ENCODE results near the gene RPS6KA5. TPM values are rescaled to one million over a fixed set of nuclear protein-coding genes. Genes with fewer than 3 reads are reported as not detected.

Gene RPS6KA5
- total RNA-seq, 2 donors from 2014 or later, result 3.3 to 5.1 TPM

GRCh38 chr14:90851327-90852036, 209.0 kb downstream of the RPS6KA5 start:
- H3K36me3 ChIP-seq (ENCODE audit: control insufficient read depth, insufficient read depth, low read length), result no peaks in the 10 kb centered on the region
- Mint-ChIP-seq H3K4me3 (no peak overlapping the region), H3K9me3 (no peaks in the 10 kb centered on the region), H3K27me3 (ENCODE audit: insufficient read depth) (no peaks in the 10 kb centered on the region), H3K36me3 (ENCODE audit: low read depth) (no peaks in the 10 kb centered on the region), H3K27ac (no peak overlapping the region), H3K4me1 (peaks cover 2% of the 10 kb centered on the region)
- H3K27me3 ChIP-seq (ENCODE audit: control insufficient read depth, insufficient read depth, low read length, poor library complexity, severe bottlenecking), result no peaks in the 10 kb centered on the region
- no peak overlapping the region for H3K4me3 ChIP-seq (ENCODE audit: low read length)
- no peaks in the 10 kb centered on the region for H3K4me1 ChIP-seq (ENCODE audit: control insufficient read depth, insufficient read depth, low read length)
- H3K9ac ChIP-seq (ENCODE audit: extremely low read depth, low read length, poor library complexity, severe bottlenecking), result no peak overlapping the region
- no peaks in the 10 kb centered on the region for H3K9me3 ChIP-seq (ENCODE audit: control insufficient read depth, low read length)
- H3K27ac ChIP-seq (ENCODE audit: low read depth, low read length), result no peak overlapping the region
- 96 to 100% methylated on average over 1 to 5 of the region's 5 CpGs for WGBS, 2 experiments (ENCODE audit: insufficient coverage in 1 of 2, insufficient read length in 1 of 2)
- no peak for DNase-seq
- no peak for TF ChIP-seq CTCF (conservative IDR thresholded peaks at IDR 0.05)

GRCh38 chr14:90850487-90850886, 210.0 kb downstream of the RPS6KA5 start:
- Histone ChIP-seq H3K36me3 (ENCODE audit: control insufficient read depth, insufficient read depth, low read length) (no peaks in the 10 kb centered on the region), H3K9ac (ENCODE audit: extremely low read depth, low read length, poor library complexity, severe bottlenecking) (no peak overlapping the region), H3K4me3 (ENCODE audit: low read length) (no peak overlapping the region), H3K4me1 (ENCODE audit: control insufficient read depth, insufficient read depth, low read length) (no peaks in the 10 kb centered on the region), H3K27me3 (ENCODE audit: control insufficient read depth, insufficient read depth, low read length, poor library complexity, severe bottlenecking) (no peaks in the 10 kb centered on the region), H3K9me3 (ENCODE audit: control insufficient read depth, low read length) (no peaks in the 10 kb centered on the region), H3K27ac (ENCODE audit: low read depth, low read length) (no peak overlapping the region)
- no peaks in the 10 kb centered on the region for H3K27me3 Mint-ChIP-seq (ENCODE audit: insufficient read depth)
- 72 to 79% methylated on average over 3 of the region's 3 CpGs for WGBS, 2 experiments (ENCODE audit: insufficient coverage in 1 of 2, insufficient read length in 1 of 2)
- H3K4me3 Mint-ChIP-seq, result no peak overlapping the region
- no peak for TF ChIP-seq CTCF (conservative IDR thresholded peaks at IDR 0.05)
- peak overlapping the region; percentile 92 for H3K27ac Mint-ChIP-seq
- no peaks in the 10 kb centered on the region for H3K36me3 Mint-ChIP-seq (ENCODE audit: low read depth)
- no peaks in the 10 kb centered on the region for H3K9me3 Mint-ChIP-seq
- DNase-seq, result peak; percentile 64
- H3K4me1 Mint-ChIP-seq, result peaks cover 2% of the 10 kb centered on the region

GRCh38 chr14:90849787-90850444, 210.5 kb downstream of the RPS6KA5 start:
- WGBS, 2 experiments (ENCODE audit: insufficient coverage in 1 of 2, insufficient read length in 1 of 2), result 85 to 100% methylated on average over 4 to 7 of the region's 7 CpGs
- Histone ChIP-seq H3K9ac (ENCODE audit: extremely low read depth, low read length, poor library complexity, severe bottlenecking) (no peak overlapping the region), H3K36me3 (ENCODE audit: control insufficient read depth, insufficient read depth, low read length) (no peaks in the 10 kb centered on the region), H3K9me3 (ENCODE audit: control insufficient read depth, low read length) (no peaks in the 10 kb centered on the region), H3K4me1 (ENCODE audit: control insufficient read depth, insufficient read depth, low read length) (no peaks in the 10 kb centered on the region), H3K27ac (ENCODE audit: low read depth, low read length) (no peak overlapping the region), H3K4me3 (ENCODE audit: low read length) (no peak overlapping the region), H3K27me3 (ENCODE audit: control insufficient read depth, insufficient read depth, low read length, poor library complexity, severe bottlenecking) (no peaks in the 10 kb centered on the region)
- Mint-ChIP-seq H3K9me3 (no peaks in the 10 kb centered on the region), H3K27me3 (ENCODE audit: insufficient read depth) (no peaks in the 10 kb centered on the region), H3K4me3 (no peak overlapping the region), H3K4me1 (peaks cover 2% of the 10 kb centered on the region), H3K27ac (no peak overlapping the region), H3K36me3 (ENCODE audit: low read depth) (no peaks in the 10 kb centered on the region)
- no peak for TF ChIP-seq CTCF (conservative IDR thresholded peaks at IDR 0.05)
- DNase-seq, result no peak

All from endodermal cell (in vitro differentiated cells).